ENCODE results near the gene OR2T11.
"Not testable (repeated sequence)": the region's sequence is repeated elsewhere in the genome, so short reads cannot be mapped to it uniquely, and the experiment has no call there.

Gene OR2T11

DNA sequence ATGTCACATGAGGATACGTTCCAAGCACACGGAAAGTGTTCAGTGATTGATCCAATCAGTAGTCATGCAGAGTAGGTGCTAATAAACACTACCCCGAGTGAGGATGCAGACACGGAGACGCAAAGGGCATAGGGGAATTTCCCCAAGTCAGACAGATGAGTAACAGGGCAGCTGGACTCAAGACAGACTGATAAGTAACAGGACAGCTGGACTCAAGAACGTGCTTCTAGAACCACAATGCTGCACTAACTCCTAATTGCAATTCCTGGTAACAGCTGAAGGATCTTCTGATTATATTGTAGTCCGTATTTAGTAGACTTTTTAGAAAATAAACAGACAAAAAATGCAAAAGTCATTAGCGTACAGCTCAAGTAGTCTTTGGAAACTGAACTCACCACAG is 35.5 kb downstream of the OR2T11 start:
- Mint-ChIP-seq H3K27ac (ENCODE audit: low read depth) (no peak overlapping the region), H3K27me3 (peaks cover 43% of the 10 kb centered on the region), H3K4me3 (no peak overlapping the region), H3K36me3 (ENCODE audit: insufficient read depth) (no peaks in the 10 kb centered on the region), H3K9me3 (peaks cover 6% of the 10 kb centered on the region), H3K4me1 (no peaks in the 10 kb centered on the region)
- ATAC-seq (replicated peaks; ENCODE audit: extremely low read depth, poor library complexity, severe bottlenecking) (no peak), DNase-seq (ENCODE audit: low spot score in 2 of 2) (no peak)

DNA sequence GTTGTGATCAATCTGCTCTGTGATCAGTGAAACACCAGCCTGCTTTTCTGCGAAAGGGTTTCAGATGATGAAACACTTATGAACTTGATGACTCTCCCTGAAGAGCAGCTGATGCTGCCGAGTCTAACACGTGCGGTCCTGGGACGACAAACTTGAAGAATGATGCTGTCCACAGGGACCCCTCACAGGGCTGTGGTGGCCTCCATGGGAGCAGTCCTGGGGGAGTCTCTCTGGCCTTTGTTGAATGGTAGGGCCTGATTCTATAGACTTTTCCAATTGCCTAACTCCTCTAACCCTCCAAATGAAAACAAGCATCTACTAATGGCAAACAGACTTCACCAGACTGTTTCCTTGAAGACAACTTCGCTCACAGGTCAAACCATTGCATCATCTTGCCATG is 37.3 kb downstream of the OR2T11 start, which contains the start of gene OR2T10:
Gene OR2T10, minus strand, starts transcription at position 112 of the 400 bp plus-strand sequence. CDS start 3,932 bp downstream, outside the sequence.
- DNase-seq (ENCODE audit: low spot score in 2 of 2) (no peak), ATAC-seq (replicated peaks; ENCODE audit: extremely low read depth, poor library complexity, severe bottlenecking) (no peak)
- Mint-ChIP-seq H3K36me3 (ENCODE audit: insufficient read depth) (no peaks in the 10 kb centered on the region), H3K4me3 (no peak within 1 kb of the TSS), H3K9me3 (peaks cover 1% of the 10 kb centered on the region), H3K4me1 (no peaks in the 10 kb centered on the region), H3K27ac (ENCODE audit: low read depth) (no peak within 1 kb of the TSS), H3K27me3 (peaks cover 37% of the 10 kb centered on the region)

DNA sequence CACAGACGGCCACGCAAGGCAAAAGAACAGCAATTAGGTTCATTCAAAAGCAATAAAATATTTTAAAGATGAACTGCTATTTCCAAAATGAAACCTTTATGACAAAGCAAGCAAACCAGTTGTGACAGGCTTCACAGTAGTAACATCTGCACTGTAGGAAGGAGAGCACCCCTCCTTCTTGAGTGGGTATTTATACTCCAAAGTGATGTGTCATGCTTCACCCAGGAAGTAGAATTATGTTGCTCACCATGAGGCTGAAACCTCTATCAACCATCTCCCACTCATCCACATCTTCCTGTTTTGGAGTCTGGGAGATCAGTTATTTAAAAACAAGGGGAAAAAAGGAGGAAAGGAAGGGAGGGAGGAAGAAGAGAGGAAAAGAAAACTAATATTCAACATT is 38.3 kb downstream of the OR2T11 start:
- Mint-ChIP-seq H3K4me1 (no peaks in the 10 kb centered on the region), H3K36me3 (ENCODE audit: insufficient read depth) (no peaks in the 10 kb centered on the region), H3K27me3 (peaks cover 34% of the 10 kb centered on the region), H3K4me3 (no peak overlapping the region), H3K27ac (ENCODE audit: low read depth) (no peak overlapping the region), H3K9me3 (no peaks in the 10 kb centered on the region)
- no peak for ATAC-seq (replicated peaks; ENCODE audit: extremely low read depth, poor library complexity, severe bottlenecking)
- DNase-seq (ENCODE audit: low spot score in 2 of 2) = no peak

DNA sequence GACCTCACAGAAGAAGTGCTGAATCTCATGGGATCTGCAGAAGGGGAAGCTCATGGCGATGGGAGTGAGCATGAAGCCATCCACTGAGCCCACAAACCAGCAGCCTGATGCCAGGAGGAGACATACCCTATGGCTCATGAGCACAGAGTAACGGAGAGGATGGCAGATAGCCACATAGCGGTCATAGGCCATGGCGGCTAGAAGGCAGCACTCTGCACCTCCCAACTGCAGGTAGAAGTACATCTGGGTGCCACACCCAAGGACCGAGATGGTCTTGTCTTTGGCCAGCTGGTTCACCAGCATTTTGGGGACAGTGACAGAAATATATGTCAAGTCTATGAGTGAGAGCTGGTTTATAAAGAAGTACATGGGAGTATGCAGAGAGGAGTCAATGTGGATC is 41.7 kb downstream of the OR2T11 start:
- Mint-ChIP-seq H3K27ac (ENCODE audit: low read depth) (no peak overlapping the region), H3K27me3 (peaks cover 16% of the 10 kb centered on the region), H3K4me1 (no peaks in the 10 kb centered on the region), H3K4me3 (no peak overlapping the region), H3K9me3 (no peaks in the 10 kb centered on the region), H3K36me3 (ENCODE audit: insufficient read depth) (no peaks in the 10 kb centered on the region)
- ATAC-seq (replicated peaks; ENCODE audit: extremely low read depth, poor library complexity, severe bottlenecking) = no peak
- no peak for DNase-seq (ENCODE audit: low spot score in 2 of 2)

DNA sequence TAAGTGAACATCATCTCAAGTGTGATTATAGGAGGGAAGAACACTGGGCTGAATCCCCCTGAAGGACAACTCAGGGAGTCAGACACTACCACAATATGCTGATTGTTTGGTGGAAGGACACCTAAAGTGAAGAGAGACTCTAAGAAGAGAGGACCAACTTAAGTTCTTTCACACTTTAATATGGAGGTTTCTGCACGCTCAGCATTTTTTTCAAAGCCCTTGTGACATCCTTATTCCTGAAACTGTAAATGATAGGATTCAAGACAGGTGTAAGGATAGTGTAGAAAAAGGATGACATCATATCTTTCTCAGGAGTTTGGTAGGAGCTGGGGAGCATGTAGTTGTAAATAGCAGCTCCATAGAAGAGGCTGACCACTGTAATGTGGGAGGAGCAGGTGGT is 42.2 kb downstream of the OR2T11 start:
- no peaks in the 10 kb centered on the region for H3K9me3 Mint-ChIP-seq
- H3K4me3 Mint-ChIP-seq = no peak overlapping the region
- no peak overlapping the region for H3K27ac Mint-ChIP-seq (ENCODE audit: low read depth)
- H3K36me3 Mint-ChIP-seq (ENCODE audit: insufficient read depth) = no peaks in the 10 kb centered on the region
- DNase-seq (ENCODE audit: low spot score in 2 of 2) (no peak), ATAC-seq (replicated peaks; ENCODE audit: extremely low read depth, poor library complexity, severe bottlenecking) (no peak)
- H3K4me1 Mint-ChIP-seq = no peaks in the 10 kb centered on the region
- peaks cover 21% of the 10 kb centered on the region for H3K27me3 Mint-ChIP-seq

DNA sequence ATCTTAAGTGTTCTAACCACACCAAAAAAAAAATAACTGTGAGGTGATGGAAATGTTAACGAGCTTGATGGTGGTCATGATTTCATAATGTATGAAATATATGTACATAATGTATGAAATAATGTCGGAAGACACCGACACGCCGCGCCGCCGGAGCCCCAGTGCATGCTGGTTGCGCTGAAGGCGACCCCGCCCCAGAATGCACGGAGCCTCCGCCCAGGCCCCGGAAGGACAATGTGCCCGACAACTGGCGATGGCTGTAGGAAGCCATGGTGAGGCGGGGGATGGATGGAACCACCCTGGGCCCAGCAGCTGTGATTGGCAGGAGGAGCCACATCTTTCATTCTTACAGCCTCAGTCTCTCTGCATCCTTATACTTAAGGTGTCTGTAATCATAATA is 44.8 kb downstream of the OR2T11 start:
- no peaks in the 10 kb centered on the region for H3K4me1 Mint-ChIP-seq
- peaks cover 45% of the 10 kb centered on the region for H3K27me3 Mint-ChIP-seq
- ATAC-seq (replicated peaks; ENCODE audit: extremely low read depth, poor library complexity, severe bottlenecking) = no peak
- H3K36me3 Mint-ChIP-seq (ENCODE audit: insufficient read depth) = no peaks in the 10 kb centered on the region
- no peak for DNase-seq (ENCODE audit: low spot score in 2 of 2)
- no peak overlapping the region for H3K27ac Mint-ChIP-seq (ENCODE audit: low read depth)
- H3K4me3 Mint-ChIP-seq = no peak overlapping the region
- no peaks in the 10 kb centered on the region for H3K9me3 Mint-ChIP-seq

DNA sequence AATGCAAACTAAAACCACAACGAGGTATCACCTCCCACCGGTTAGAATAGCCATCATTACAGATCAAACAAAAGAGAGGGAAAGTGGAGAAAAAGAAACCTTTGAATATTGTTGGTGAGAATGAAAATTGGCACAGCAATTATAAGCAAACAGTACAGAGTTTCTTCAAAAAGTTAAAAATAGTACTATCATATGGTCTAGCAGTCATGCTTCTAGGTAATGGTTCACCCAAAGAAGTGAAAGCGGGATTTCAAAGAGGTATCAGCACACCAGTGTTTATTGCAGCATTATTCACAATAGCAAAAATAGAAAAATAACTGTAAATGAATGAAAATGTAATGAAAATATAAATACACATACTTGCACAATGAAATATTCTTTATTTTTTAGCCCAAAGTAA is 45.6 kb downstream of the OR2T11 start:
- no peak overlapping the region for H3K27ac Mint-ChIP-seq (ENCODE audit: low read depth)
- H3K36me3 Mint-ChIP-seq (ENCODE audit: insufficient read depth) = no peaks in the 10 kb centered on the region
- DNase-seq (ENCODE audit: low spot score in 2 of 2) = no peak
- no peak for ATAC-seq (replicated peaks; ENCODE audit: extremely low read depth, poor library complexity, severe bottlenecking)
- H3K9me3 Mint-ChIP-seq = no peaks in the 10 kb centered on the region
- no peaks in the 10 kb centered on the region for H3K4me1 Mint-ChIP-seq
- H3K27me3 Mint-ChIP-seq = peaks cover 52% of the 10 kb centered on the region
- H3K4me3 Mint-ChIP-seq = no peak overlapping the region

DNA sequence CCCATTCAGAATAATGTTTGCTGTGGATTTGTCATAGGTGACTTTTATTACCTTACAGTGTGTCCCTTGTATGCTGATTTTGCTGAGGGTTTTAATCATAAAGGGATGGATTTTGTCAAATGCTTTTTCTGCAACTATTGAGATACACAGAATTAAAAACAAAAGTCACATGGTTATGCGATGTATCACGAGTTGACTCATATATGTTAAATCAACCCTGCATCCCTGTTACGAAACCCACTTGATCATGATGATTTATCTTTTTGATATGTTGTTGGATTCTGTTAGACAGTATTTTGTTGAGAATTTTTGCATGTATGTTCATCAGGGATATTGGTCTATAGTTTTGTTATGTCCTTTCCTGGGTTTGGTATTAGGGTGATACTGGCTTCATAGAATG is 49.6 kb downstream of the OR2T11 start:
- no peaks in the 10 kb centered on the region for H3K9me3 Mint-ChIP-seq
- H3K27ac Mint-ChIP-seq (ENCODE audit: low read depth) = no peak overlapping the region
- peaks cover 39% of the 10 kb centered on the region for H3K27me3 Mint-ChIP-seq
- H3K36me3 Mint-ChIP-seq (ENCODE audit: insufficient read depth) = no peaks in the 10 kb centered on the region
- H3K4me3 Mint-ChIP-seq = no peak overlapping the region
- H3K4me1 Mint-ChIP-seq = no peaks in the 10 kb centered on the region
- DNase-seq (ENCODE audit: low spot score in 2 of 2) (no peak), ATAC-seq (replicated peaks; ENCODE audit: extremely low read depth, poor library complexity, severe bottlenecking) (no peak)

DNA sequence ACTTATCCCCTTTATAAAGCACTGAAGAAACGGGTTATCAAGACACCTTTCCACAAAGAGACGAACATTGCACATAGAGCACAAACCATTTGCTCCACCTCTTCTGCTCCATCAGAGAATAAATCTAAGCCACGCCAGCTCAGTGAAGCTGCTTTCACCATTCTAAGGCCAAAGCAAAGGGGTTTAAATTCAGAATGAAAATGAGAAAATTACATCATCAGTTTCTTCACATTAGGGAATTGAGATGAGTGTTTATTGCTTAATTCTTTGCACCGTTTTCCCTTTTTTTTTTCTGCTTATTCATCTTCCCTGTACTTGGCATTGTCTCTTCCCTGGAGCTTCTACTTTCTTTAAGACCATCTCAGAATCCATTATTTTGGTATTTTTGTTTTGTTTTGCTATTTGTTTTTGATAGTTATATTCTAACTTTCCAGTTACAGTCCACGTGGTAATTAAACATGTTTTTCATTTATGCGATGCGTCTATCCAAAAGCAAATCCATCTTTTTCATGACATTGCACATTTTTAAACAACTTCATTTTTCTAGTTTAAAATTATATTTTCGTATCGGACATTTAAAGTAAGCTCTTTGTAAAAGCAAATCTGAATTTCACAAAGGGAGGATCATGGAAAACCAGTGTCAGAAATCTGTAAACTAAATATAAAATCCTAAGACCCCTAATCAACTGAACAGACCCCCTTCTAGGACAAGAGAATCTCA is 58.5 kb downstream of the OR2T11 start:
- ATAC-seq (replicated peaks; ENCODE audit: extremely low read depth, poor library complexity, severe bottlenecking) = no peak
- no peaks in the 10 kb centered on the region for H3K4me1 Mint-ChIP-seq
- DNase-seq (ENCODE audit: low spot score in 2 of 2) = no peak
- no peaks in the 10 kb centered on the region for H3K9me3 Mint-ChIP-seq
- H3K27ac Mint-ChIP-seq (ENCODE audit: low read depth) = no peak overlapping the region
- no peaks in the 10 kb centered on the region for H3K36me3 Mint-ChIP-seq (ENCODE audit: insufficient read depth)
- peaks cover 26% of the 10 kb centered on the region for H3K27me3 Mint-ChIP-seq
- no peak overlapping the region for H3K4me3 Mint-ChIP-seq

DNA sequence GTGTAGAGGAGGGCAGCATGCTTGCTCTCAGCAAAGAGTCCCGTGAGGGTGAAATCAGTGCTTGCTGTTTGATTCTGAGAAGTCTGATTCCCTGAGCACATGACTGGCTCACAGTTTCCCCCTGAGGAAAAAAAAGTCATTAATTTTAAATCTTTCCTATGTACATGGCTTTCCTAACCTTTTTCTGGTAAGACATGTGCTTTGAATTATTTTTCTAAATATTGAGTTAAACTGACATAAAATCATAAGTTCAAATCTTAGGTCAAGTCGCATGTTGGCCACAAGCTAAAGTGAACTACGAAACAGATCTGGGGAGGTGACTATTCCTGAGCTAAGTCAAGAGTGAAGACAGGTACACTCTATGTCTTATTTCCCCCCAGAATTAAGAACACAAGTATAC is 60.2 kb downstream of the OR2T11 start, which contains the start of gene OR2T34:
Gene OR2T34, minus strand, starts transcription at position 101 of the 400 bp plus-strand sequence. Its CDS starts 0 bp downstream, at position 101.
- not testable (repeated sequence) for DNase-seq (ENCODE audit: low spot score in 2 of 2); H3K4me3 Mint-ChIP-seq; H3K27ac Mint-ChIP-seq (ENCODE audit: low read depth); H3K4me1 Mint-ChIP-seq; ATAC-seq (replicated peaks; ENCODE audit: extremely low read depth, poor library complexity, severe bottlenecking); H3K36me3 Mint-ChIP-seq (ENCODE audit: insufficient read depth); H3K9me3 Mint-ChIP-seq
- H3K27me3 Mint-ChIP-seq = peaks cover 26% of the 10 kb centered on the region

DNA sequence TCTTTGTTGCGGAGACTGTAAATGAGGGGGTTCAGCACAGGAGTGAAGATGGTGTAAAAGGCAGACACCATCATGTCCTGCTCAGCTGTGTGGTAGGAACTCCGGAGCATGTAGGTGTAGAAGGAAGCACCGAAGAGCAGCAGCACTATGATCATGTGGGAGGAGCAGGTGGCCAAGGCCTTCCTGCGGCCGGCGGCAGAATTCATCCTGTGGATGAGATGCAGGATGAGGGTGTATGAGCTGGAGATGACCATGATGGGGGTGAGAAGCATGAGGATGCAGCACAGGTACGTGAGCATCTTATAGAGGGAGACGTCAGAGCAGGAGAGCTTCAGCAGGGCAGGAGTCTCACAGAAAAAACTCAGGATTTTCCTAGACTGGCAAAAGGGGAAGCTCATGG is 61.0 kb downstream of the OR2T11 start:
- H3K9me3 Mint-ChIP-seq = not testable (repeated sequence)

More for the DNA sequence above, 61.0 kb downstream of the OR2T11 start:
- peaks cover 34% of the 10 kb centered on the region for H3K27me3 Mint-ChIP-seq
- DNase-seq (ENCODE audit: low spot score in 2 of 2); H3K27ac Mint-ChIP-seq (ENCODE audit: low read depth); H3K4me3 Mint-ChIP-seq; H3K36me3 Mint-ChIP-seq (ENCODE audit: insufficient read depth); ATAC-seq (replicated peaks; ENCODE audit: extremely low read depth, poor library complexity, severe bottlenecking); H3K4me1 Mint-ChIP-seq: not testable (repeated sequence)
